GM18502 (cell line): ENCODE results near the gene ISL2.

Source experiments
- ATAC-seq: cut with Tn5 transposase; IDR thresholded peaks from one replicate; pipeline ENCODE4 v1.9.1; 2021; ENCODE audit warnings: mild to moderate bottlenecking; ENCODE audit not compliant: unreplicated experiment, poor library complexity

Gene ISL2

GRCh38 chr15:76341366-76342057 lies 4.9 kb downstream of the ISL2 start:
- ATAC-seq = no peak

DNA sequence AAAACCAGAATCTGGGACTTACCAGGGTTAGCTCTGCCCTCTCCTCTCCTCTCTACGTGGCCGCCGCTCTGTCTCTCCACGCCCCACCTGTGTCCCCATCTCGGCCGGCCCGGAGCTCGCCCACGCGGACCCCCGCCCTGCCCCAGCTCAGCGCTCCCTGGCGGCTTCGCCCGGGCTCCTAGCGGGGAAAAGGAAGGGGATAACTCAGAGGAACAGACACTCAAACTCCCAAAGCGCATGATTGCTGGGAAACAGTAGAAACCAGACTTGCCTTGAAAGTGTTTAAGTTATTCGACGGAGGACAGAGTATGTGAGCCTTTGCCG lies 5.4 kb downstream of the ISL2 start:
- no peak for ATAC-seq

- no peak for ATAC-seq
These were observed 6.0 kb downstream of the ISL2 start for GRCh38 chr15:76342382-76343201.

DNA sequence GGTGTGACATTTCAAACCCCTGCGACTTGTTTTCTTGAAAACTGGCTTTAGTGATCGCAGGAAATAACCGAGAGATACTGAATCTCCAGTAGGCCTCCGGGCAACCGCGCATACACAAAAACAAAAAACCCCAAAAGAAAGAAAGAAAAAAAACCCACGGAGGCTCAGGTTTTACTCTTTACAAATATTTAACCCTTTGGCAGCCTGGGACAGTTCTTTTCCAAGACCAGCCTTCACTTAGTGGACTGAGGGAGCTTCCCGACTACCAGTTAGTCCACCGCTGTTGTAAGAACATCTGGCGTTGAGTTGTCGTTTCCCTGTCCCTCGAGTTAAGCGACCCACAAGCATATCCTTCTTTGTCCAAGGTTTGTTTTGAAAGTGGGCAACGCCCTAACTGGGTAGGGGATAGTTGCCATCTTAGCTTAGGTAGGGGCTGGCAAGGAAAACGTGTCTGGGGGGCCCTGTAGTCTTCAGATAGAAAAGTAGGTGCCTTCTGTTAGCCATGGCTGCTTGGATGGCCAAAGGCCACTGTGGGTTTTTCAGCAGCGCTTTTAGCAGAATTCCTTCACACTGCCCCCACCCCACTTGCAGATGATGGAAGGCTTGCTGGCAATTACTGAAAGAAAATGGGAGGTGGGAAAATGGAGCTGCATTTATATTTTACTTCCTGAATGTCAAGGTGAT lies 6.9 kb downstream of the ISL2 start:
- no peak for ATAC-seq

- no peak for ATAC-seq
These were observed 8.5 kb downstream of the ISL2 start for GRCh38 chr15:76344893-76345582.

DNA sequence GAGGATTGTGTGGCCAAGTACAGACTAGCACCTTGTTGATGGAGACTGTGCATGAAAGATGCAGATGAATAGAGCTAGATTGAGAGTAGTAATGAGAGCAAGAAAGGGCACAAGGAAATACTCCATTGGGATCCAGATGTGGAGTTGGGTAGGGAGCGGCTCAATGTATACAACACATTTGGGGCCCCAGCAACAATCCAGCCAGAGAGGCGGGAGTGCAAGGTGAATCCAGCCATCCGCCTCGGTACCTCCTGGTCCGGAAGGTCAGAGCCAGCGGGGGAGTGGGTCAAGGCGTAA lies 9.0 kb downstream of the ISL2 start:
- ATAC-seq = no peak

- no peak for ATAC-seq
These were observed 9.5 kb downstream of the ISL2 start for GRCh38 chr15:76345880-76346668.

GRCh38 chr15:76346669-76347481 lies 10.3 kb downstream of the ISL2 start:
- no peak for ATAC-seq

DNA sequence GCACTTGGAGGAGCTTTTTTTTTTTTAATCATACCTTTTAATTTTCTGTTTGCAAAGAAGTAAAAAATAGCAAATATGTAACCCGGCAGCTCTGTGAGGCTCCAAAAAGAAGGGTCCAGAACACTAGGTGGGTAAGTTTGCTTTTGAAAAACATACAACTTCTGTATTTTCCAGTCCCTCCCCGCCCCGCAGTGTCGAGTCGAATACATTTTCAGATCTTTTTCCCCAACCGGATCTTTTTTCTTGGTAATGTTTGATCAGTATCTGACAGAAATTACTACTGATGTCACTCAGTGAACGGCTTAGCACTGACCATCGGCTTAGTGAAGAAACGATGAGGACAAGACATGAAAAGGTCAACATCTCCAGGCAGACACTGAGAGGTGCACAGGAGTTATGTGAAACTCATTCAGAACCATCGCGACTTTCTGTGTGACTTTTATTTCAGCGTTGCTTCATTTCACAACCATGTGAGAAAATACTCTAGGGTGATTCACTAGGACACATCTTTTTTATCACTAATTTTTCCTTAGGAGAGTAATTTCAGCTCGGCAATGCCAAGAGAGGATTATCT lies 11.0 kb downstream of the ISL2 start:
- ATAC-seq = no peak

- no peak for ATAC-seq
These were observed 12.9 kb downstream of the ISL2 start for GRCh38 chr15:76349301-76350070.

GRCh38 chr15:76353023-76353577 lies 16.5 kb downstream of the ISL2 start:
- no peak for ATAC-seq

DNA sequence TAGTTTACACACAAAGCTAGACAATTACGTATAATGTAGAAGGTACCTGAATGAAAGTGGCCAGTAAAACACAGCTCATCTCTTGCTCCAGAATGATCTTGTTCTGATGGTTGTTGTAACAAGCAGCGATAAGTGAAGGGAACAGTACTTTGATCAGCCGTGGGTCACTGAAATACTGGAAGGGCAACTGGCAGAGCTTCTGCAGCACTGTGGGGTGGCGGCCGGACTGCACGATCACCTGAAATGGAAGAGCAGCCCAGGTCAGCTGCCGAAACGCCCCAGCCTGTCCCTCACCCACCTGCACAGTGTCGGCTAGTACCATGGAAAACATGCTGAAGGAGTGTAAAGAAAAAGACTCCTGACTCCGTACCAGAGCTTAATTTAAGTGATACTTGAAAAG lies 17.3 kb downstream of the ISL2 start:
- ATAC-seq = no peak

DNA sequence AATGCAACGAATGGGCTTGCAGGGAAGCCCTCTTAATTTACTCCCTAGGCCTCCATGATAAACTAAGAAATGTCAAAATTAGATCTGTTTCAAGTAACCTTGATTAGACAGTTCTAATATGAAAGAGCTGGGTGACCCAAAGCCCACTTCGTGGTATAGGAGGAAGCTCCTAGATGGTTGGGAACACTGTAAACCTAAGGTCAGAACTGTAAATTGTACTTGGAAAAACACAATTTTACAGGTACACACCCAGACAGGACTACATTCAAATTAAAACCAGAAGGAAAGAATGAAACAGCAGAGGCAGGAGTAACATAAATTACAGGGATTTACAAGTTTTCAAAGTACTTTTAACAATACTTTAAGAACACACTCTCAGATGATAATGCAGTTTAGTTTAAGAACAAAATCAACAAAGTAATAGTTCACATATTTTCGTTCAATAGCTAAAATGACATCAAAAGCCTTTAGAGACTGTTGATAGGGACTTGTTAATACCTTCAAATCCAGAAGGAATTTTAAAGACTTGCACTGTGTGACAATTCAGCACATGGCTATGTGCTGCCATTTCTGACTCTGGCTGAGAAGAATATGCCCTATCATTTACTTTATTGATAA lies 18.4 kb downstream of the ISL2 start:
- ATAC-seq = no peak

GRCh38 chr15:76358453-76358852 lies 21.9 kb downstream of the ISL2 start:
- ATAC-seq = no peak

- ATAC-seq = no peak
These were observed 22.6 kb downstream of the ISL2 start for GRCh38 chr15:76359152-76359551.

DNA sequence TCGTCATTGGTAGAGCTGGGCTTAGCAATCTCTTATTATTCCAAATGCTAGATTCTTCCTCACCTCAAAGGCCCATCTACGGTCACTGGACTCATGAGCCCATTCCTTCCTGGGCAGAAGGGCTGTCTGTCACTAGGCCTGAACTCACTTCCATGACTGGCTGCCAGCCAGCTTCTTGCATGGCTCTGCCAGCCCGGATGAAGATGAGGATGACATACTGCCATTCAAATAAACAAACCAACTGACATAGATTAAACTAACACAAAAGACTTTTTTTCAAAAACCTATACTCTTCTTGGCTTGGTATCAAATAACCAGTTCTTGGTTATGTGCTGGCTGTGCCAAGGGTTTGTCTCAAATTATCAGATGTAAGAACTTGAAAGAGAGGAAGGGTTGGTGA lies 23.8 kb downstream of the ISL2 start:
- no peak for ATAC-seq

GRCh38 chr15:76363251-76363650 lies 26.7 kb downstream of the ISL2 start:
- ATAC-seq = no peak

- ATAC-seq = no peak
These were observed 30.1 kb downstream of the ISL2 start for GRCh38 chr15:76366714-76367113.
